HTR-8/SVneo (cell line): ENCODE results near the gene HCN3.
"Not testable (repeated sequence)": the region's sequence is repeated elsewhere in the genome, so short reads cannot be mapped to it uniquely, and the experiment has no call there.

ENCODE experiments used
- DNase-seq: peaks from one replicate; pipeline ENCODE4 v3.0.0; 2011; ENCODE audit warnings: low spot score, mixed read lengths; ENCODE audit not compliant: insufficient read length
- FAIRE-seq: peaks from 2 replicates; lab custom pipeline; 2011; peaks lifted over from hg19 to GRCh38; lab: Jason Lieb, UNC

The HCN3 gene

GRCh38 chr1:155277070-155277901 lies at the start of gene HCN3:
Gene HCN3, plus strand, starts transcription at chr1:155277463. Its CDS starts 128 bp downstream, at chr1:155277591.
- DNase-seq, result peak; percentile 92
- no peak for FAIRE-seq

DNA sequence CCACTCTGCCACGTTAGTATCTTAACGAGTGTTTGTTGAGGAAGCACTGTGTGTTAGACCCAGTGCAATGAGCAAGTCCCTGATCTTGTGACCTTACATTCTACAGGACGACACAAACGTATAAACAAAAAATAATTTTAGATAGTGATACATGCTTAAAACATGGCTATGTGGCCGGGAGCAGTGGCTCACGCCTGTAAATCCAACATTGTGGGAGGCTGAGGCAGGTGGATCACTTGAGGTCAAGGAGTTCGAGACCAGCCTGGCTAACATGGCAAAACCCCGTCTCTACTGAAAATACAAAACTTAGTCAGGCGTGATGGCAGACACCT lies 49.2 kb upstream of the HCN3 start:
- DNase-seq (no peak), FAIRE-seq (no peak)

GRCh38 chr1:155231302-155231701 lies 46.0 kb upstream of the HCN3 start:
- FAIRE-seq, DNase-seq: not testable (repeated sequence)

- not testable (repeated sequence) for FAIRE-seq, DNase-seq
These were observed 45.0 kb upstream of the HCN3 start for GRCh38 chr1:155232001-155232978.

- FAIRE-seq, DNase-seq: not testable (repeated sequence)
These were observed 43.8 kb upstream of the HCN3 start for GRCh38 chr1:155233502-155233901.

DNA sequence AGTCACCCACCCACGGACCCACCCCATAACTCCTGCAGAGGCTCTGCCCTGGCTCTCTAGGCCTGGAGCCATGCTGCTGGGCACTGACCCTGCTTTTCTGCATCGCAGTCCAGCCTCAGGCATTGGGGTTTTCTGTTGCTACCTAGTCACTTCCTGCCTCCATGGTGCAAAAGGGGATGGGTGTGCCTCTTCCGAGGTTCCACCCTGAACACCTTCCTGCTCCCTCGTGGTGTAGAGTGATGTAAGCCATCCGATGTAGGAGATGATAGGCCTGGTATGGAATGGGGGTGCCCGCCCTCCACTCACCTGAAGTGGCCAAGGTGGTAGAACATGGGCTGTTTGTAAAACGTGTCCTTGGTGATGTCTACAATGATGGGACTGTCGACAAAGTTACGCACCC lies 41.9 kb upstream of the HCN3 start:
- DNase-seq, FAIRE-seq: not testable (repeated sequence)

GRCh38 chr1:155236451-155236850 lies 40.8 kb upstream of the HCN3 start:
- no peak for FAIRE-seq

GRCh38 chr1:155241069-155241679 lies 36.1 kb upstream of the HCN3 start:
- peak; percentile 72 for DNase-seq
- FAIRE-seq, result no peak

More at GRCh38 chr1:155236451-155236850, 40.8 kb upstream of the HCN3 start:
- no peak for DNase-seq

GRCh38 chr1:155241841-155242264 lies 35.4 kb upstream of the HCN3 start:
- DNase-seq (no peak), FAIRE-seq (no peak)

DNA sequence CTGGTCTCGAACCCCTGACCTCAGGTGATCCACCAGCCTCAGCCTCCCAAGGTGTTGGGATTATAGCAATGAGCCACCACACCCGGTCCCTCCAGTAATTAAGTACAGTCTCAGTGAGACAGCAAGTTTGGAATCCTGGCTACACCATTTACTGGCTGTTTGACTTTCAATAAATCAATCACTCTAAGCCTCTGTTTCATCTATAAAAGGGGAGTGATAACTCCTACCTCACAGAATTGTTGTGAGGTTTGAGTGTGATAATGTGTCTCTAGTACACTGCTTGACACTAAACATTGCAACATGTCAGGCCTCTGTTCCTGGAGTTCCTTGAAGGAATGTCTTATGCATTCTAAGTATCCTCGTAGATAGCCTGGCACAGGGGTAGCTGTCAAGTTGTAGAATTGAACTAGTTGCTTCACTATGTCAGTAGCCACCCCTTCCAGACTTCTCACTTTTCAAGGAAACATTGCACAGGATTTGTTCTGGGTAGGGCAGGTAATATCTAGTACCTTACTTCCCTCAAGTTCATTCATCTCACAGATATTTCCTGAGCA lies 34.4 kb upstream of the HCN3 start:
- FAIRE-seq (no peak), DNase-seq (no peak)

- DNase-seq, result peak; percentile 94
- FAIRE-seq, result no peak
These were observed 32.7 kb upstream of the HCN3 start for GRCh38 chr1:155244368-155245162.

GRCh38 chr1:155245163-155245524 lies 32.1 kb upstream of the HCN3 start:
- no peak for DNase-seq
- no peak for FAIRE-seq

GRCh38 chr1:155246796-155247195 lies 30.5 kb upstream of the HCN3 start:
- DNase-seq, FAIRE-seq: not testable (repeated sequence)

- no peak for FAIRE-seq
- no peak for DNase-seq
These were observed 29.4 kb upstream of the HCN3 start for GRCh38 chr1:155247667-155248553.

GRCh38 chr1:155250246-155250632 lies 27.0 kb upstream of the HCN3 start:
- DNase-seq (no peak), FAIRE-seq (no peak)

GRCh38 chr1:155250633-155251449 lies 26.4 kb upstream of the HCN3 start:
- DNase-seq (peak; percentile 87), FAIRE-seq (no peak)

GRCh38 chr1:155251566-155251965 lies 25.7 kb upstream of the HCN3 start:
- no peak for DNase-seq

DNA sequence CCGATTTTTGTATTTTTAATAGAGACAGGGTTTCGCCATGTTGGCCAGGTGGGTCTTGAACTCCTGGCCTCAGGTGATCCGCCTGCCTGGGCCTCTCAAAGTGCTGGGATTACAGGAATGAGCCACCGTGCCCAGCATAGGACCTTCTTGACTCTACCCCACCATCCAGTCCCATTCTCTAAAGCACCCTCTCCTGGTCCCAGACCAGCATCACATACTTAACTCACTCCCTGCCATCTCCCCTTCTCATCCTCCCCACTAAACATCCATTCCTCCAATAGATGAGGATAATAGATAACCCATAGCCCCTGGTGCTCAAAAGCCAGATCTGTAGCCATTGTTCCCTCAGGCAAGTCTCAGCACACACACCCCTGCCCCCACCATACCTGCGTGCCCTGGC lies 24.1 kb upstream of the HCN3 start:
- no peak for DNase-seq
- no peak for FAIRE-seq

More at GRCh38 chr1:155251566-155251965, 25.7 kb upstream of the HCN3 start:
- no peak for FAIRE-seq
